Embryonic facial prominence (tissue), 1 donor: Measurements from ENCODE around the gene SMO.
"Not testable (repeated sequence)": the region's sequence is repeated elsewhere in the genome, so short reads cannot be mapped to it uniquely, and the experiment has no call there.

Experiments
- DNase-seq: peaks from one replicate; pipeline ENCODE4 v3.0.0-alpha.2; 2016; ENCODE audit errors: extremely low spot score

Gene SMO

DNA sequence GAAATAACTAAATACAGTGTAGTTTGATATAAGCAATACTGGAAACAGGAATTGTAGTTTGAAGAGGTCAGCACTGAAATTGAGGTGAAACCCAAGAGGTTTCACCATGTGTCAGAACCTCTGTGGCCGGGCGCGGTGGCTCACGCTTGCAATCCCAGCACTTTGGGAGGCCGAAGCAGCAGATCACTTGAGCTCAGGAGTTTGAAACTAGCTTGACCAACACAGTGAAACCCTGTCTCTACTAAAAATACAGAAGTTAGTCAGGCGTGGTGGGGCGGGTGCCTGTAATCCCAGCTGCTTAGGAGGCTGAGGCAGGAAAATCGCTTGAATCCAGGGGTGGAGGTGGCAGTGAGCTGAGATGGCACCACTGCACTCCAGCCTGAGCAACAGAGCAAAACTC, 50.1 kb downstream of the SMO start:
- DNase-seq, result no peak

DNA sequence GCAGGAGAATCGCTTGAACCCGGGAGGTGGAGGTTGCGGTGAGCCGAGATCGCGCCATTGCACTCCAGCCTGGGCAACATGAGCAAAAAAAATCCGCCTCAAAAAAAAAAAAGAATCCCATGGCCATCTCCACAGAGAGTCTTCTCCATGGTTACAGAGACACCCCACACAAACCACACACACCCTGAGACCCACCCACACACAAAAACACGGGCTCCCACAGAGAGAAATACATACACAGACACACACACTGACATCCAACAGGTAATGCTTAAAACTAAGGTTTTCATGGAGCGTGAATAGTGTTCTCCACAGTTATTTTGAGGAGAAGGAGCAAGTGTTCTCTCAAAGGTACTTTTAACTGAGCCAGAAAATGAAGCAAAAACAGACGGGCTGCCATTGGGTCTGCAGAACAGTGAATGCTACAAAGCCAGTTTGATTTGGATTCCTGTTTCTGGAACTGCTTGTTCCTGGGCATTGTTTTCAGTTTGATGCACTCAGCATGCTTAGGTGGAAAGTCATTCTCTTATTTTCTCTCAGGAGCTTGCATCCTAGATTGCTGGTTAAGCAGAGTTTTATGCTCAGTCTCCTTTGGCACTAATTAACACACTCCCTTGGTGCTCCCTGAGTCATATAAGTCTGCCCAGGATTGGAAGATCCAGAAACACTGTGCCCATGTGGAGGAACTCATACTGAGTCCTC, 51.8 kb downstream of the SMO start:
- no peak for DNase-seq

DNA sequence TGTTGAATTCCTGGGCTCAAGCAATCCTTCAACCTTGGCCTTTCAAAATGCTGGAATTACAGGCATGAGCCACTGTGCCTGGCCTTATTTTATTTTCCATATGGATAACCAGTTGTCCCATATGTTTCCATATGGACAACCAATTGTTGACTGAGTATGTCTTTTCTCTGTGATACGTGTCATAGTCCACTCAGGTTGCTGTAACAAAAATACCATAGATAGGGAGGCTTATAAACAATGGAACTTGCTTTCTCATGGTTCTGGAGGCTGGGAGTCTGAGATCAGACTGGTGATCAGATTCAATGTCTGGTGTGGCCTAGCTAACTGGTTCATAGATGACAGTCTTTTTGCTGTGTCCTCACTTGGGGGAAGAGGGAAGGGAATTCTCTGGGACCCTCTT, 55.8 kb downstream of the SMO start:
- DNase-seq, result no peak

DNA sequence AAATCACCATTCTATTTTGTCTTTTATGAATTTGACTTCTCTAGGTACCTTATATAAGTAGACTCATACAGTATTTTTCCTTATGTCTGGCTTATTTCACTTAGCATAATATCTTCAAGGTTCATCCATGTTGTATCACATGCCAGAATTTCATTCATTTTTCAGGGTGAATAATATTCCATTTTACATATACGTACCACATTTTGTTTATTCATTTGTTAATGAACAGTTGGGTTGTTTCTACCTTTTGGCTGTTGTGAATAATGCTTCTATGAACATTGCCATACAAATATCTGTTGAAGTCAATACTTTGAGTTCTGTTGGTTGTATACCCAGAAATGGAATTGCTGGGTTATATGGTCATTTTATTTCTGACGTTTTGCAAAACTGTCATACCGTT, 57.1 kb downstream of the SMO start:
- DNase-seq, result no peak

- no peak for DNase-seq
These were observed 58.7 kb downstream of the SMO start for GRCh38 chr7:129247087-129247486.

GRCh38 chr7:129252128-129252527, 63.7 kb downstream of the SMO start:
- DNase-seq, result no peak

GRCh38 chr7:129252603-129253002, 64.2 kb downstream of the SMO start:
- DNase-seq, result not testable (repeated sequence)

DNA sequence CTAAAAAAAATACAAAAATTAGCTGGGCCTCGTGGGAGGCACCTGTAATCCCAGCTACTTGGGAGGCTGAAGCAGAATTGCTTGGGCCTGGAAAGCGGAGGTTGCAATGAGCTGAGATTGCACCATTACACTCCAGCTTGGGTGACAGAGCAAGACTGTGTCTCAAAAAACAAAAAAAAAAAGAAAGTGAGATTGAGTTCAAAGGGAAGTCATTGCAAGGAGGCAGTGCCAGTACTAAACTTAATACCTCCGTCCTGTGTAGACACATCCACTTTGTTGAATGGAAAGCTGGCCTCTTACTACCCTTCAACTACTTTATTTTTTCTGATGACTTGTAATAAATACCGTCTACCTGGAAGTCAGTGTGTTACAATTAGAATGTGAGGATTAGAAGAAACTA, 67.4 kb downstream of the SMO start:
- no peak for DNase-seq

DNA sequence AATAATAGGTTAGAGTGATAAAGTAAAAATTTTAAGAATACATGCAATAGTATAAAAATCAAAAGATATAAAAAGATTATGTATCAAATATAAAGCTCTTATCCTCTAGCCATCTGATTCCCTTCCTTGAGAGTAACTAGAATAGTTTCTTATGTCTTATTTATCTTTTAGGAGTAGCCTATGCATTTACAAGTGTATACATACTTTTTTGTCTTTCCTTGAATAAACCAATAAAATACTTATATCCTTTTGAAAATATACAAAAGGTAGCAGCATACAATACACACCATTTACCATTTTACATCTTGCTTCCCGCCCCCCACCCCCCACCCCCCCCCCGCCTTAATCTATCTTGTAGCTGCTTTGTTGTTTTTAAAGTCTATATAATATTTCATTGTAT, 67.8 kb downstream of the SMO start:
- no peak for DNase-seq

DNA sequence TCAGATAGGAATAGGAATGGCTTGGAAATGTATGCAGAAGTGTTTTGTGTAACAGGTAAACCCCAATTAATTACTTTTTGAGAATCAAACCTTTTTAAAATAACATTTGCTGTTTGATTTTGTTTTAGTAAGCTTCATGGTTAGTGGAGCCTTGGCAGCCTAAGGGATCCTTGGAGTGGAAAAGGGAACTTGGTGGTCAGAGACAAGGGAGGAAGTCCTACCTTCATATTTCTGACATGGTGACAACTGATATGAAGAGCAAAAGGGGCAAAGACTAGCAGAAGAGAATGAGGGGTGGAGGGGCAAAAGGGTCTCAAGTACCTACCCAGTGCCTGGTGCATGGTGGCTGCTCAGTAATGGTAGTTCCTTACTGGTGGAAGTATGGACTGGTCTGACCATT, 68.7 kb downstream of the SMO start:
- no peak for DNase-seq

DNA sequence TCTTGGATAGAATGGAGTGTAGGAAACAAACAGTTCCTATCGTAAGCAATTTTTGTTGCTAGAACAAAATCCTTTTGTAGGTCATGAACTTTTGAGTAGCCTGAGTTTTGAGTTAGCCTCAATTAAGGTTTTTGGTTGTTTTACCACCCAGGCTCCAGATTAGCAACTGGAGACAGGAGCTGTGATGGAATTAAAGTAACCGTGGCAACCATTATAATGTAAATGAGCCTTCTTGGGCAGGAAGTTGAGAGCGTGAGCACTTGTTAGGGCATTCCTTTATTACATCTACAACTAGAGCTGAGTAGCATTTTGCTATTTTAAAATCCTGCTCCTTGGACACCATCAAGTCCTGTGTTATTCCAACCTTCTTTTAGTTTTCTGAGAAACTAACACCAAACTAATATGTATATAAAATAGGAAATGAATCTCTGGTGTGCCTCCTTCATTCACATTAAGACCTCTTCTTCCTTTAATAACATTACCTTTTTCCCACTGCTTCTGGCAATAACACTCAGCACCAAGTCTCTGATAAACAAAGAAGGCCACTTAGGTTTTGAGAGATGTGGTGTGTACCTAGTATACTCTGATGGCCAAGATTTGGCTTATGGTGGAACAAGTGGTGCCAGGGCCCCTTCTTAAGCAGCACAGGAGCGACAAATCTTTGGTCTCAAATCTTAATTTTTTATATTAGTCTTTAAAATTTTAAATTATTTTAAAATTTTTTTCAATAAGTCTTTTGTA, 70.4 kb downstream of the SMO start:
- no peak for DNase-seq

DNA sequence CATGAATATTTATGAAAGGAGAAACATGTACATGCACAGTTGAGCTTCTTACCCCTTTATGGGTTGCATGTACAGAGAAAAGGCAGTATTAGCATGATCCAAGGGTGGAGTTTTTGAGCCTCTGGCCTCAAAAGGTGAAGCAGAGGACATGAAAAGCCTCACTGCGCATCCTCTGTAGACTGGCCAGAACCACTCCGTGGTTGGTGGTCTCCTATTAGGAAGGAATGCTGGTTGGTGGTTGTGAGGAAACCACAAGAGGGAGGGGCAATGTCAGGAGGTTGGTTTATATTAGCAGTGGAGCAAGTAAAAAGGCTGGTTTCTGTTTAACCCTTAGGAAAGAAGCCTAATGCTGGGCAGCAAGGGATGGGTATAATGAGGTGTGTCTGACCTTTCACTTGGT, 73.9 kb downstream of the SMO start:
- no peak for DNase-seq
